ENCODE data around the gene TBC1D22A.

The TBC1D22A gene

DNA sequence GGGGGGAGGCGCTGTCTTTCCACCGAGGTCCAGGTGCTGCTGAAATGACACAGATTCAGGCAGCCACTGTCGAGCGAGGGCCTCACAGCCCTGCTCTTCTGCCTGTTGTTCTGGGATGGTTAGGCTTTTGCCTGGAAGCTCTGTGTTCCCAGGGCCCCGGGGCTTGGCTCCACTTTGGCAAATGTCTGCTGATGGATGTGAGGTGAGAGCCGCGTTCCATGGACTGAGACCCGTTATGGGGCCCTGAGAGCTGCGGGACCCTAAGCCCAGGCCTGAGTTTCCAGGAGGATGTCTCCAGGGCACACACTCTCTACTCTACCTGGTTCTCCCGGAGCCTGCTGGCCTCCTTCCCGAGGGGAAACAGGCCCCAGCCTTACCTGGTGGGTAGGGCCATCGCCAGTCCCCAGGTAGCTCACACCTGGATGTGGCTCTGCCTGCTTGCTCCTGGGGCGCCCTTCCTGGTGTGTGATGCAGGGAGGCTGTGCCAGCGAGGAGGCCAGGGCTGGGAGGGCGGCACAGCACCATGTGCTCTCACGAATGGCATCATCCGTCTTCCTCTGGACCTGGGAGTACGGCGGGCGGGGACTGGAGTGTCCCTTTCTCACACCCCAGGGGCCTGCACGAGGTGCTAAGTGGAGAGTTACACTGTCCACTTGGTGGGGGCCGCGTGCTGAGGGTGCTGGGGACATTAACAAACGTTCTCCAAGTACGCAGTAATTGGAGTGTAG lies 435.5 kb downstream of the TBC1D22A start:
- H3K4me2 ChIP-seq (ENCODE audit: low read depth, low read length): no peak overlapping the region

DNA sequence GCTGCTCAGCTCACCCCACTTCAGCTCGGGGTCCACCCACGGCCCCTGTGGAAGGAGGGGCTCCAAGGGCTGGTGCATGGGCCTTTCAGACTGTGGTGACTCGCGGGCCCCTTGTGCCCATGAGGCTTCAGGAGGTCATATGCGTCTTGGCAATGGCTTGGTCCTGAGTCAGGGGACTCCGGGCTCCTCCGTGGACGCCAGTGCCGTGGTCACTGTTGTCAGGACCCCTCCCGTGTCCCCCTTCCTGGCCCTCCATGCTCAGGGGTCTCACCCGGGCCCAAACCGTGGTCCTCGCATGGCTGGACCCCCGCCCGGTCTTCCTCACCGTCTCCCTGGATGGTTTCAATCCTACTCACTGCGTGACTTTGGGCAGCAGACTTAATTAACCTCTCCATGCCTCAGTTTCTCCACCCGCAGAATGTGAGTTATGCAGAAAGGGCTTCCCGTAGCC lies 436.4 kb downstream of the TBC1D22A start:
- H3F3A ChIP-seq (ENCODE audit: insufficient read depth, low read length): no peaks in the 10 kb centered on the region
- H3K4me3 ChIP-seq (ENCODE audit: low read length): no peak overlapping the region
- no peak overlapping the region for H2AFZ ChIP-seq (ENCODE audit: low read length)
- no peak overlapping the region for H3K4me2 ChIP-seq (ENCODE audit: low read depth, low read length)
- no peak overlapping the region for H3K9ac ChIP-seq (ENCODE audit: low read length)
- no peaks in the 10 kb centered on the region for H3K9me2 ChIP-seq (replicated peaks; ENCODE audit: insufficient read depth, low read length)
- H3K9me3 ChIP-seq (replicated peaks; ENCODE audit: insufficient read depth, low read length): no peaks in the 10 kb centered on the region
- peaks cover 13% of the 10 kb centered on the region; the same call in 1 of the 2 replicates for H3K27me3 ChIP-seq (replicated peaks; ENCODE audit: insufficient read depth, low read length)
- H3K27ac ChIP-seq (ENCODE audit: low read length): no peak overlapping the region
- DNase-seq: no peak
- no peaks in the 10 kb centered on the region for H3K36me3 ChIP-seq (replicated peaks; ENCODE audit: insufficient read depth, low read length)
- no peaks in the 10 kb centered on the region for H3K79me2 ChIP-seq (ENCODE audit: low read length)
- H4K20me1 ChIP-seq (ENCODE audit: insufficient read depth, low read length): no peaks in the 10 kb centered on the region
- no peak for TF ChIP-seq EZH2phosphoT487 (IDR thresholded peaks at IDR 0.05; ENCODE audit: low read length)
- TF ChIP-seq, protein P1, sequence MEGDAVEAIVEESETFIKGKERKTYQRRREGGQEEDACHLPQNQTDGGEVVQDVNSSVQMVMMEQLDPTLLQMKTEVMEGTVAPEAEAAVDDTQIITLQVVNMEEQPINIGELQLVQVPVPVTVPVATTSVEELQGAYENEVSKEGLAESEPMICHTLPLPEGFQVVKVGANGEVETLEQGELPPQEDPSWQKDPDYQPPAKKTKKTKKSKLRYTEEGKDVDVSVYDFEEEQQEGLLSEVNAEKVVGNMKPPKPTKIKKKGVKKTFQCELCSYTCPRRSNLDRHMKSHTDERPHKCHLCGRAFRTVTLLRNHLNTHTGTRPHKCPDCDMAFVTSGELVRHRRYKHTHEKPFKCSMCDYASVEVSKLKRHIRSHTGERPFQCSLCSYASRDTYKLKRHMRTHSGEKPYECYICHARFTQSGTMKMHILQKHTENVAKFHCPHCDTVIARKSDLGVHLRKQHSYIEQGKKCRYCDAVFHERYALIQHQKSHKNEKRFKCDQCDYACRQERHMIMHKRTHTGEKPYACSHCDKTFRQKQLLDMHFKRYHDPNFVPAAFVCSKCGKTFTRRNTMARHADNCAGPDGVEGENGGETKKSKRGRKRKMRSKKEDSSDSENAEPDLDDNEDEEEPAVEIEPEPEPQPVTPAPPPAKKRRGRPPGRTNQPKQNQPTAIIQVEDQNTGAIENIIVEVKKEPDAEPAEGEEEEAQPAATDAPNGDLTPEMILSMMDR (IDR thresholded peaks at IDR 0.05; ENCODE audit: low read length): no peak
- TF ChIP-seq EZH2 (optimal IDR thresholded peaks at IDR 0.05; ENCODE audit: low read depth, low read length): no peak
- H3K4me1 ChIP-seq (ENCODE audit: low read length): no peaks in the 10 kb centered on the region

More for the DNA sequence above, 435.5 kb downstream of the TBC1D22A start:
- Histone ChIP-seq H3K27ac (ENCODE audit: low read length) (no peak overlapping the region), H3K4me1 (ENCODE audit: low read length) (no peaks in the 10 kb centered on the region), H3K9me3 (replicated peaks; ENCODE audit: insufficient read depth, low read length) (no peaks in the 10 kb centered on the region), H4K20me1 (ENCODE audit: insufficient read depth, low read length) (no peaks in the 10 kb centered on the region), H2AFZ (ENCODE audit: low read length) (no peak overlapping the region), H3K9me2 (replicated peaks; ENCODE audit: insufficient read depth, low read length) (no peaks in the 10 kb centered on the region), H3F3A (ENCODE audit: insufficient read depth, low read length) (no peaks in the 10 kb centered on the region), H3K27me3 (replicated peaks; ENCODE audit: insufficient read depth, low read length) (0 out of 2 replicates have a peak, but pooled peaks cover 6% of the 10 kb centered on the region), H3K9ac (ENCODE audit: low read length) (no peak overlapping the region), H3K79me2 (ENCODE audit: low read length) (no peaks in the 10 kb centered on the region), H3K36me3 (replicated peaks; ENCODE audit: insufficient read depth, low read length) (no peaks in the 10 kb centered on the region), H3K4me3 (ENCODE audit: low read length) (no peak overlapping the region)
- no peak for TF ChIP-seq EZH2 (optimal IDR thresholded peaks at IDR 0.05; ENCODE audit: low read depth, low read length)
- no peak for TF ChIP-seq EZH2phosphoT487 (IDR thresholded peaks at IDR 0.05; ENCODE audit: low read length)
- TF ChIP-seq, protein P1 (IDR thresholded peaks at IDR 0.05; ENCODE audit: low read length): no peak
- no peak for DNase-seq

DNA sequence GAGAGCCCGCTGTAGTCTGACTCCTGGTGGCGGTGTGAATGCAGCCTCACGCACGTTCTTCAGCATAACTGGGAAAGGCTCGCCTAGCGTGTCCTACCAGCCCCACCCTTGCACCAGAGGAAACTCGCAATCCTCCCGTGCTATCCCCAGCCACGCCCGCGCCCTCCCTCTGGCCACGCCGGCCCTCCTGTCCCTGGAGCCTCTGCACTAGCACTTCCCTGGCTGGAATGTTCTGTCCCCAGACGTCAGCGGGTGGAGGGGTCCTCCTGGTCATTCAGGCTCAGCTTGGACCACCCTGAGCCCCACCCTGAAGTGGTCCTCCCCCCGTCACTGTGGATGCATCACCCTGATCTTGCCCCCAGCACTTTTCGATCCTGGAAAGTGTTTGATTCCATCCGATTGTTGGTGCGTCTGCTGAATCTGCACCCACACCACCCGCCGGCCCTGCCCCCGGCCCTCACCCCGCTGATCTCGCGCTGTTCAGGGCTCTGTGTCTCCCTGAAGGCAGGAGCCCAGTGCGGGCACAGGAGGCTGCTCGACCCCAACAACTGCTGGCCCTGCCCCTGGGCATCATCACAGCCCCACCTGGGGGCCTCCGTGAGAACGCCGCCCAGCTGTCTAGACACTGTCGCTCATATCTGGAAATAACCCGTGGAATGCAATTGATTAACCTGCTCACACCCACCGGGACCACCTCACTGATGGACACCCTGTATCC lies 437.0 kb downstream of the TBC1D22A start:
- H3K79me2 ChIP-seq (ENCODE audit: low read length): no peaks in the 10 kb centered on the region
- TF ChIP-seq EZH2phosphoT487 (IDR thresholded peaks at IDR 0.05; ENCODE audit: low read length): no peak
- no peak for TF ChIP-seq EZH2 (optimal IDR thresholded peaks at IDR 0.05; ENCODE audit: low read depth, low read length)
- TF ChIP-seq, protein P1 (IDR thresholded peaks at IDR 0.05; ENCODE audit: low read length): no peak

More for the DNA sequence above, 437.0 kb downstream of the TBC1D22A start:
- Histone ChIP-seq H3K4me3 (ENCODE audit: low read length) (no peak overlapping the region), H3K36me3 (replicated peaks; ENCODE audit: insufficient read depth, low read length) (no peaks in the 10 kb centered on the region), H3K9me3 (replicated peaks; ENCODE audit: insufficient read depth, low read length) (no peaks in the 10 kb centered on the region), H3K27me3 (replicated peaks; ENCODE audit: insufficient read depth, low read length) (peaks cover 14% of the 10 kb centered on the region; the same call in 1 of the 2 replicates), H3K4me1 (ENCODE audit: low read length) (no peaks in the 10 kb centered on the region), H3K4me2 (ENCODE audit: low read depth, low read length) (no peak overlapping the region), H4K20me1 (ENCODE audit: insufficient read depth, low read length) (no peaks in the 10 kb centered on the region), H3K27ac (ENCODE audit: low read length) (no peak overlapping the region), H3K9me2 (replicated peaks; ENCODE audit: insufficient read depth, low read length) (no peaks in the 10 kb centered on the region), H2AFZ (ENCODE audit: low read length) (no peak overlapping the region), H3K9ac (ENCODE audit: low read length) (no peak overlapping the region), H3F3A (ENCODE audit: insufficient read depth, low read length) (no peaks in the 10 kb centered on the region)
- no peak for DNase-seq
